LNCaP clone FGC (cell line): ENCODE results near the gene ANP32B.

Source experiments
- DNase-seq: peaks from one replicate; pipeline ENCODE4 v3.0.0-alpha.2; 2011; ENCODE audit warnings: low read depth
- H3K4me3 ChIP-seq: 2 replicates; pipeline ENCODE4 v1.5.1; 2011; ENCODE audit warnings: mild to moderate bottlenecking, low read depth, low read length, control low read depth
- TF ChIP-seq, protein P1 (sequence below): IDR thresholded peaks from 2 replicates; pipeline ENCODE4 v1.5.1; 2012; ENCODE audit warnings: mild to moderate bottlenecking; ENCODE audit not compliant: control insufficient read depth, insufficient read depth; ENCODE audit errors: extremely low read depth

The ANP32B gene

DNA sequence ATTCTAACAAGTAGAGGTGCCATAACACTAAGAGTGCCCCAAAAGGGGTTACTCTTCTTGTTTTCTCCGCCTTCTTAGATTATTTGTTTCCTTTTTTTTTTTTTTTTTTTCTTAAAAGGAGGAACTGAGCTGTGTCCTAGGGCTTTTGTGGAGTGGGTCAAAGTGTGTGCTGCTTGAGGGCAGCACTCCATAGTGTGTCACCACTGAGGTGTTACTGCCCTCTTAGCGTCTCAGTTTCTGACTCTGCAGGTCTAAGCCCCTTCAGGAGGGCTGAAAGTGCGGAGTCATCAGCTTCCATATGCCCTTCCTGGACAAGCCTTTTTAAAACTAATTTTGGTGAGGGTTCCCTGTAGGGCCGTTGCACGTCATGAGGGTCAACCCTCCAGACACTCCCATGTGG lies 60.8 kb downstream of the ANP32B start:
- DNase-seq: no peak
- no peak overlapping the region for H3K4me3 ChIP-seq
- TF ChIP-seq, protein P1, sequence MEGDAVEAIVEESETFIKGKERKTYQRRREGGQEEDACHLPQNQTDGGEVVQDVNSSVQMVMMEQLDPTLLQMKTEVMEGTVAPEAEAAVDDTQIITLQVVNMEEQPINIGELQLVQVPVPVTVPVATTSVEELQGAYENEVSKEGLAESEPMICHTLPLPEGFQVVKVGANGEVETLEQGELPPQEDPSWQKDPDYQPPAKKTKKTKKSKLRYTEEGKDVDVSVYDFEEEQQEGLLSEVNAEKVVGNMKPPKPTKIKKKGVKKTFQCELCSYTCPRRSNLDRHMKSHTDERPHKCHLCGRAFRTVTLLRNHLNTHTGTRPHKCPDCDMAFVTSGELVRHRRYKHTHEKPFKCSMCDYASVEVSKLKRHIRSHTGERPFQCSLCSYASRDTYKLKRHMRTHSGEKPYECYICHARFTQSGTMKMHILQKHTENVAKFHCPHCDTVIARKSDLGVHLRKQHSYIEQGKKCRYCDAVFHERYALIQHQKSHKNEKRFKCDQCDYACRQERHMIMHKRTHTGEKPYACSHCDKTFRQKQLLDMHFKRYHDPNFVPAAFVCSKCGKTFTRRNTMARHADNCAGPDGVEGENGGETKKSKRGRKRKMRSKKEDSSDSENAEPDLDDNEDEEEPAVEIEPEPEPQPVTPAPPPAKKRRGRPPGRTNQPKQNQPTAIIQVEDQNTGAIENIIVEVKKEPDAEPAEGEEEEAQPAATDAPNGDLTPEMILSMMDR: no peak

DNA sequence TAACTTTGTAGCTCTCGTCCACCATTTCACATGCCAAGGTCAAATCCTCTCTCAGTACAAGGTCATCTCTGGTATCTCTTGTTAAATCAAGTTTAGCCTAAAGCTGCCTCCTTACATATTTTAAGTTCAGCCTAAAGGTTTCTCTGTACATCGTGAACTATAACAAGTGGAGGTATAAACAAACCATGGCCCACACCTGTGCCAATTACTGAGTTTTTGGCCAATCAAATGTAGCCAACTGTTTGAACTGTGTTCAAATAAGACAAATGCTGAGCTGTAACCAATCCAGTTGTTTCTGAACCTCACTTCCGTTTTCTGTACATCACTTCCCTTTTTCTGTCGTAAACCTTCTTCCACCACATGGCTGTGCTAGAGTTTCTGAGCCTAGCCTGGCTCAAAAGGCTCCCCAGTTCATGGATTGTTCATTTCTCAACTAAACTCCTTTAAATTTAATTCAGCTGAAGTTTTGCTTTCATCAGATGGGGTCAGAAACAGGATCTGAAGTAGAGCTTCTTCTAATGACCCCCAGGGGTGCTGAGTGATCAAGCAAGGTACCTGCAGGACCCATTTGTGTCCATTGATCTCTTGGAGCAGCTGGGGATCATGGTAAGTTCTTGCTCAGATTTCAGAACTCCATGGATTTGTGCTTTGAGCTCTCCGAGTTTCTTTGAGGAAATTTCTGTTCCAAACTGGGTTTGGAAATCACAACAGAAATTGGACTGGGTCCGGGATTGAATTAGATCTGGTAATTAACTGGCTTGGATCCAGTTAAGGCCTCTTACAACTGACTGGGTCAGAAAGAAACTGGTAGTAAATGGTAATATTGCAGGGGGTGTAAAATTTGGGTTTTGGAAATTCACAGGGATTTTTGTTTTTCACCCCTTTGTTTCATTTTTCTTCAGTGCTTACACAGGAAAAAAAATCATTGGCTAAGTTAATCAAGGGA lies 62.4 kb downstream of the ANP32B start:
- H3K4me3 ChIP-seq: peak overlapping the region; percentile 65
- DNase-seq: peak; percentile 94
- TF ChIP-seq, protein P1: no peak

DNA sequence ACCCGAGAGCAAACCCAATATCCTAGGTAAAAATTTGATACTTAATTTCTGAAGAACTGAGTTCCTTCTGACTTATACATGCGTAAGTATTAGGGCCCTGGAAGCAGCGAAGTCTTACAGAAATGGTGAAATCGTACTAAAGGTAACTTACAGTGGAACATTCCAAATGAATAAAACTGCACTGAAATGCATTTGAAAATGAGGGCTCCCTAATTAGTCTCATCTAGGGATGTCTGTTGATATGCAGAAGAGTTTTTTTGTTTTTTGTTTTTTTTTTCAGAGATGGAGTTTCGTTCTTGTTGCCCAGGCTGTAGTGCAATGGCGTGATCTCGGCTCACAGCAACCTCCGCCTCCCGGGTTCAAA lies 63.0 kb downstream of the ANP32B start:
- TF ChIP-seq, protein P1: no peak
- no peak for DNase-seq
- H3K4me3 ChIP-seq: peak overlapping the region; percentile 65

DNA sequence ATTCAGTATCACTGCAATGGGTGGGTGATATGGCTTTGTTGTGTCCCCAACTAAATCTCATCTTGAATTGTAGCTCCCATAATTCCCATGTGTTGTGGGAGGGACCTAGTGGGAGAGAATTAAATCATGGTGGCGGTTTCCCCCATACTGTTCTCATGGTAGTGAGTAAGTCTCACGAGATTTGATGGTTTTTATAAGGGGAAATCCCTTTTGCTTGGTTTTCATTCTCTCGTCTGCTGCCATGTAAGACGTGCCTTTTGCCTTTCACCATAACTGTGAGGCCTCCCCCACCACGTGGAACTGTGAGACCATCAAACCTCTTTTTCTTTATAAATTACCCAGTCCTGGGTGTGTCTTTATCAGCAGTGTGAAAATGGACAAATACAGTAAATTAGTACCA lies 63.9 kb downstream of the ANP32B start:
- H3K4me3 ChIP-seq: peak overlapping the region; percentile 65
- TF ChIP-seq, protein P1: no peak
- no peak for DNase-seq

DNA sequence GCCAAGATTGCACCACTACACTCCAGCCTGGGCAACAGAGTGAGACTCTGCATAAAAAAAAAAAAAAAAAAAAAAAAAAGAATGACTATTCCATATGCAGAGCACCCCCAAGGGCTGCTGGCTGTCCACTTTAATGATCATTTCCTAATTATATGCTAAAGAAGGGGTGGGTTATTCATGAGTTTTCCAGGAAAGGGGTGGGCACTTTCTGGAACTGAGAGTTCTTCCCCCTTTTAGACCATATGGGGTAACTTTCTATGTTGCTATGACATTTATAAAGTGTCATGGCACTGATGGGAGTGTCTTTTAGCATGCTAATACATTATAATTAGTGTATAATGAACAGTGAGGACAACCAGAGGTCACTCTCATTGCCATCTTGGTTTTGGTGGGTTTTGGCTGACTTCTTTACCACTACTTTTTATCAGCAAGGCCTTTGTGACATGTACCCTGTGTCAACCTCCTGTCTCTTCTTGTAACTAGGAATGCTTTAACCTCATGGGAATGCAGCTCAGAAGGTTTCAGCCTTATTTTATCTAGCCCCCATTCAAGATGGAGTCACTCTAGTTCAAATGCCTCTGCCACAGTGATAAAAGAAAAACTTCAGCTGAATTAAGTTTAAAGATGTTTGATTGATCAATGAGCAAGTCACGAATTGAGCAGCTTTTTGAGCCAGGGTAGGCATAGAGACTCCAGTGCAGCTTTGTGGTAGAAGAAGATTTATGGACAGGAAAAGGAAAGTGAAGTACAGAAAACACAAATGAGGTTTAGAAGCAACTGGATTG lies 66.3 kb downstream of the ANP32B start:
- no peak for DNase-seq
- TF ChIP-seq, protein P1: no peak
- no peak overlapping the region for H3K4me3 ChIP-seq

DNA sequence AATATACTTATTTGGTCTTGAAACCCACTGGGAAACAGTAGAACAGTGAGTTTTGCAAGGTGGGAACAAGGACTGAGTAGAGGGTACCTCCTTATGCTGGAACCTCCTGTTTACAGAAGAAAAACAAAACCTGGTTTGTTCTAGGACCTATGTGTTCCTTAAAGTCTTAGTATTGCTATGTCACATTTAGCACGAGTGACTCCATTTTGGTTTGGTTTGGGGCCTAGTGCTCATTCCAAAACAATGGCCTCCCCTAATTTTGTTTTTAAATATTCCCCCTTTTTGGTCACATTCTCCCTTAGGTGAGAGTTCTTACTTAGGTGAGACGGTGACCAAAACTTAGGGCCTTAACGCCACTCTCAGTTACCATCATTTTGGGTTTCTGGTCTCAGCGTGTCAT lies 67.2 kb downstream of the ANP32B start:
- H3K4me3 ChIP-seq: no peak overlapping the region
- no peak for DNase-seq
- TF ChIP-seq, protein P1: 0 out of 2 replicates have a peak, but pooled peaks have one; percentile 2
